Gastroesophageal sphincter (tissue), 4 donors: ENCODE results near the gene ZNF787. TPM values are rescaled to one million over a fixed set of nuclear protein-coding genes. Genes with fewer than 3 reads are reported as not detected.

Experiments used
- ATAC-seq: fragments of 150-250 bp; one replicate; pipeline ENCODE4 v1.9.1; 2016; ENCODE audit warnings: mild to moderate bottlenecking, moderate library complexity
- H3K27ac ChIP-seq, 4 donors: fragments of 200-600 bp; sonication (generic) in 3 of 4; 1 replicate in 3 of 4; 2 replicates in 1 of 4; pipeline ENCODE4 v1.5.1; 2016 to 2019
- H3K27me3 ChIP-seq: fragments of 200-600 bp; sonication (generic); one replicate; pipeline ENCODE4 v1.5.1; 2019
- H3K36me3 ChIP-seq, 2 donors: fragments of 200-600 bp; sonication (generic); one replicate each; pipeline ENCODE4 v1.5.1; 2019; ENCODE audit warnings: control low read depth in 1 of 2
- H3K4me1 ChIP-seq, 3 donors: fragments of 200-600 bp; sonication (generic); 1 replicate in 2 of 3; 2 replicates in 1 of 3; pipeline ENCODE4 v1.5.1; 2016 to 2019; ENCODE audit warnings: control low read depth in 2 of 3
- H3K4me3 ChIP-seq, 2 donors: fragments of 200-600 bp; sonication (generic); one replicate each; pipeline ENCODE4 v1.5.1; 2019; ENCODE audit warnings: mild to moderate bottlenecking in 1 of 2, moderate library complexity in 1 of 2
- H3K9me3 ChIP-seq, 3 donors: fragments of 200-600 bp; sonication (generic); one replicate each; pipeline ENCODE4 v1.5.1; 2017 to 2019; ENCODE audit warnings: control low read depth in 2 of 3
- EP300 ChIP-seq: sonication (generic); formaldehyde crosslinking; IDR thresholded peaks from one replicate; pipeline ENCODE4 v1.6.1; 2017; ENCODE audit warnings: antibody characterized with exemption, mild to moderate bottlenecking
- POLR2A ChIP-seq, 2 donors: fragments of 450-650 bp; IDR thresholded peaks; one replicate each; pipeline ENCODE4 v1.6.1; 2017; ENCODE audit warnings: antibody characterized with exemption in 2 of 2, mild to moderate bottlenecking in 2 of 2, moderate library complexity in 1 of 2
- POLR2AphosphoS5 ChIP-seq: sonication (generic); formaldehyde crosslinking; IDR thresholded peaks from one replicate; pipeline ENCODE4 v1.6.1; 2017; ENCODE audit warnings: antibody characterized with exemption
- WGBS, 2 donors: methylation state at CpG; one replicate each; pipeline ENCODE4 v1.1.5; 2018; ENCODE audit warnings: low coverage in 1 of 2; 5-methylcytosine and 5-hydroxymethylcytosine counted together
- total RNA-seq, 4 donors: library from RNA; depleted of rRNA; stranded (reverse); fragments of >200 nt; gene quantifications; one replicate each; pipeline ENCODE4 v1.1.0, GENCODE V29; 2016
- TF ChIP-seq, protein P1 (sequence below), 4 experiments: fragments of 200-600 bp in 2 of 4; fragments of 450-650 bp in 2 of 4; sonication (generic) in 1 of 4; IDR thresholded peaks; one replicate each; pipeline ENCODE4 v1.5.1; 2017 to 2019; ENCODE audit warnings: antibody characterized with exemption in 4 of 4, mild to moderate bottlenecking in 2 of 4, moderate library complexity in 2 of 4

The ZNF787 gene
- total RNA-seq, 4 donors from 2014 or later: 18.6 to 31.8 (median 19.7) TPM

DNA sequence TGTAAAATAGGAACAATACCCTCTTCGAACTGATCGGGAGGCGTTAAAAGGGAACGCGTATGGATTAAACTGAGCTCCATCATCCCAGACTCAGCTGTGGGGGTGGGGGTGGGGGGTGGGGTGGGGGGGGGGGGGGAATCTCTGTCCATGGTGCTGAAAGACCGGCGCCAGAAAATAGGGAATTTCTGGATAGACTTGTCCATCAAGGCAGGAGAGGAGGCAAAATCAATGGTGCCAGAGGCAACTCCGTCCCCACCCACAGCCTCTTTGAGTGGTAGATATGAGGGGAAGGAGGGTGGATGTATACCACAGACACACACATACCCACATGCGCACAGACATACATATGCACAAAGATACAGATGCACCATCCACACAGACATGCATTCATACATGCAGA is 37.4 kb downstream of the ZNF787 start:
- Histone ChIP-seq H3K27me3 (no peaks in the 10 kb centered on the region), H3K36me3 (peaks cover 0 to 32% of the 10 kb centered on the region in 2 donors), H3K9me3 (no peaks in the 10 kb centered on the region), H3K4me3 (no peak overlapping the region), H3K4me1 (peaks cover 0 to 21% (median 7%) of the 10 kb centered on the region in 3 donors), H3K27ac (no peak overlapping the region)
- 65 to 73% methylated on average over 2 to 6 of the region's 9 CpGs for WGBS, 2 donors
- TF ChIP-seq POLR2AphosphoS5 (no peak), POLR2A (IDR thresholded peaks at IDR 0.05) (no peak), EP300 (no peak)
- TF ChIP-seq, protein P1, sequence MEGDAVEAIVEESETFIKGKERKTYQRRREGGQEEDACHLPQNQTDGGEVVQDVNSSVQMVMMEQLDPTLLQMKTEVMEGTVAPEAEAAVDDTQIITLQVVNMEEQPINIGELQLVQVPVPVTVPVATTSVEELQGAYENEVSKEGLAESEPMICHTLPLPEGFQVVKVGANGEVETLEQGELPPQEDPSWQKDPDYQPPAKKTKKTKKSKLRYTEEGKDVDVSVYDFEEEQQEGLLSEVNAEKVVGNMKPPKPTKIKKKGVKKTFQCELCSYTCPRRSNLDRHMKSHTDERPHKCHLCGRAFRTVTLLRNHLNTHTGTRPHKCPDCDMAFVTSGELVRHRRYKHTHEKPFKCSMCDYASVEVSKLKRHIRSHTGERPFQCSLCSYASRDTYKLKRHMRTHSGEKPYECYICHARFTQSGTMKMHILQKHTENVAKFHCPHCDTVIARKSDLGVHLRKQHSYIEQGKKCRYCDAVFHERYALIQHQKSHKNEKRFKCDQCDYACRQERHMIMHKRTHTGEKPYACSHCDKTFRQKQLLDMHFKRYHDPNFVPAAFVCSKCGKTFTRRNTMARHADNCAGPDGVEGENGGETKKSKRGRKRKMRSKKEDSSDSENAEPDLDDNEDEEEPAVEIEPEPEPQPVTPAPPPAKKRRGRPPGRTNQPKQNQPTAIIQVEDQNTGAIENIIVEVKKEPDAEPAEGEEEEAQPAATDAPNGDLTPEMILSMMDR (IDR thresholded peaks at IDR 0.05): no peak
- ATAC-seq: no peak

DNA sequence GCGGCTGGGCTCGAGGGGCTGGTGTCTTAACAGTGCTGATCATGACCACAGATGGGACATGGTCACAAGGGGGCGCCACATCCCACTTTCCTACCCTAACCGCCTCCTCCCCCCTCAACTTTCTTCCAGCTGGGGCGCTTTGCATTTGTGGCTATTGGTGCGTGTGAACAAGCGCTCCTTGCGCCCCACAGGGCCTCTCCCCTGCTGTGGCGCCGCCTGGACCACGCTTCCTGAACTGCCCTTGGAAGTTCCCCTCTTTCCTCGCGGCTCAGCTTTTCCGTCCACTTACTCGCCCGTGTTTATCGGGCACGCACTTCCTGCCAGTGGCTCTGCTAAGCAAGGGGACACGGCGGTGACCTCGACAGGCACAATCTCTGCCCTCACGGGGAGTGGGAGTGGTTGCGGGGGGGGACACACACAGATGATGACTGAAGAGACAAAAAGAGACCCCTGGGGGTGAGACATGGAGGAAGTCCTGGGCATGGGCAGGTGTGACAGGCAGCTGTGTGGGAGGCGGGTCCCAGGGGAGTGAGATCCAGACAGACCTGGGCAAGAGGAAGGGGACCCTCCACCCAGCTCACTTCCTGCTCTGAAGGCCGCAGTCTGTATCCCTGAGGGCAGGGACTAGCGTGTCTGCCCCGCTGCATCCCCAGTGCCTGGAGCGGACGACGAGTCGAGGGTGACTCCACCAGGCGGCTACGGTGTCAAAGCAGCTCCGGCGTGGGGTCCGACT is 40.3 kb downstream of the ZNF787 start:
- peak; percentile 77 for ATAC-seq
- Histone ChIP-seq H3K9me3 (no peaks in the 10 kb centered on the region), H3K36me3 (peaks cover 0 to 7% of the 10 kb centered on the region in 2 donors), H3K4me3 (peak overlapping the region; percentile 3 to 49), H3K27ac (peak overlapping the region in 1 of 4 donors; percentile 14), H3K27me3 (no peaks in the 10 kb centered on the region), H3K4me1 (peaks cover 0 to 17% (median 7%) of the 10 kb centered on the region in 3 donors)
- WGBS, 2 donors: 1% methylated on average over 17 of the region's 36 CpGs; no CpG with 5 or more reads in 1 of the 2 donors
- no peak for TF ChIP-seq EP300
- TF ChIP-seq POLR2AphosphoS5: no peak
- TF ChIP-seq, protein P1 (IDR thresholded peaks at IDR 0.05): peak in 3 of 4 experiments; percentile 51 to 63 (median 54)
- TF ChIP-seq POLR2A (IDR thresholded peaks at IDR 0.05): no peak

DNA sequence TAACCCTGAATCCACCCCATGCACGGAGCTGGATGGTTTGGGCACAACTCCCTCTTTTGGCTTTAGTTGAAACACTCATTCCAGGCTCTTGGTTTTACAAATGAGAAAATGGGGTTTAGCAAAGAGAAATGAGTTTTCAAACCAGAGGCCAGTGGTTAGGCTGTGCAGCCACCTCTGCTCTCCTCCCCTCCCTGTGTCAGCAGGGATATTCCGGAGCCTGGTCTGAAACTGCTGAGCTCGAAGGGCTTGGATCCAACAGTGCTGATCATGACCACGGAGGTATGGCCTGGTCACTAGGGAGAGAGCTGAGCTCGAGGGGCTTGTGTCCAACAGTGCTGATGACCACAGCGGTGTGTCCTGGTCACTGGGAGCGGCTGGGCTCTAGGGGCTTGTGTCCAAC is 41.5 kb downstream of the ZNF787 start:
- Histone ChIP-seq H3K4me1 (peaks cover 0 to 11% (median 7%) of the 10 kb centered on the region in 3 donors), H3K4me3 (no peak overlapping the region), H3K36me3 (no peaks in the 10 kb centered on the region), H3K27ac (no peak overlapping the region), H3K9me3 (no peaks in the 10 kb centered on the region), H3K27me3 (no peaks in the 10 kb centered on the region)
- WGBS, 2 donors: 41% methylated on average over 2 of the region's 7 CpGs; no CpG with 5 or more reads in 1 of the 2 donors
- ATAC-seq: no peak
- TF ChIP-seq, protein P1 (IDR thresholded peaks at IDR 0.05): no peak
- TF ChIP-seq POLR2A (IDR thresholded peaks at IDR 0.05) (no peak), EP300 (no peak), POLR2AphosphoS5 (no peak)

DNA sequence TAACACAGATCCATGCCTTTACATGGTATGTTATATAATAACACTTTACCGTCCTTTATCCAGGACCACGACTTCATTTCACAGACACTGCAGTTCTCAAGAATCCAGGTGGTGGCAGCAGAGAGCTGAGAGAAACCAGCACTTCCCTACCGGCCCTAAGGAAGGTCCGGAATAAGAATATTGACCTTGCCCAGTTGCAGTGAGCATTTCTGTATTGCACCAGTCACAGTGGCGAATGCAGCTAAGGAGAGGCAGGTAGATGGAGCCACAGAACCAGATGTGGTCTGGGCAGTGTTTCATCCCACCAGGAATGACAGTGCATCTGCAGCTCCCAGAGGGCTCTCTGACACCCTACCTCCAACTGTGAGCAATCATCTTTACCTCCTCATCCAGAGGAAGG is 44.6 kb downstream of the ZNF787 start:
- Histone ChIP-seq H3K27me3 (no peaks in the 10 kb centered on the region), H3K4me1 (peaks cover 0 to 10% (median 7%) of the 10 kb centered on the region in 3 donors), H3K9me3 (no peaks in the 10 kb centered on the region), H3K36me3 (no peaks in the 10 kb centered on the region), H3K27ac (no peak overlapping the region), H3K4me3 (no peak overlapping the region)
- peak; percentile 64 for ATAC-seq
- 0% methylated on average over 3 to 4 of the region's 5 CpGs for WGBS, 2 donors
- TF ChIP-seq, protein P1 (IDR thresholded peaks at IDR 0.05): peak; percentile 74 to 88 (median 84)
- no peak for TF ChIP-seq POLR2A (IDR thresholded peaks at IDR 0.05)

DNA sequence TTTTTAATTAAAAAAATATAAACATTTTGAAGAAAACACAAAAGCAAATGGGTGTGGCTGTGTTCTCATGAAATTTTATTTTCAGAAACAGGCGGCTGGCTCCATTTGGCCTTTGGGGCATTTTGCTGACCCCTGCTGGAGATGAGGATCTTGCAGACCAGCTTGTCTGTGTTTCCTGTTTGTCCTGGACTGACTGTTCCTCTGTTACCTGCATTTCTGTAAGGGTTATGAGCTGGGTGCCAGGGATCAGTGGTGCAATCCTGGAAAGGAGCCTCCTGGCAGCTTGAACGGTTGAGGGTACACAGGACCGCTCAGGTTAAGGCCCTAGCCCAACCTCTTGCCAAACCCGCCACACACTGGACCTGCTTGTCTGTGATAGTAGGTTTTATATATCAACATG is 49.9 kb downstream of the ZNF787 start:
- H3K9me3 ChIP-seq: no peaks in the 10 kb centered on the region
- H3K36me3 ChIP-seq: no peaks in the 10 kb centered on the region
- WGBS, 2 donors: 44 to 60% methylated on average over 4 of the region's 4 CpGs
- H3K4me3 ChIP-seq: no peak overlapping the region
- TF ChIP-seq EP300 (no peak), POLR2A (IDR thresholded peaks at IDR 0.05) (no peak), POLR2AphosphoS5 (no peak)
- TF ChIP-seq, protein P1 (IDR thresholded peaks at IDR 0.05): no peak
- no peak overlapping the region for H3K27ac ChIP-seq
- H3K27me3 ChIP-seq: peaks cover 14% of the 10 kb centered on the region
- peaks cover 0 to 8% (median 6%) of the 10 kb centered on the region in 3 donors for H3K4me1 ChIP-seq
- ATAC-seq: no peak
